K562 (cell line): ENCODE data around the gene ATP1A3. TPM values are rescaled to one million over a fixed set of nuclear protein-coding genes. Genes with fewer than 3 reads are reported as not detected.

ENCODE experiments used
- AFF4 ChIP-seq: sonication (generic); formaldehyde crosslinking; IDR thresholded peaks from 2 replicates; pipeline ENCODE4 v1.8.0; 2023; ENCODE audit warnings: mild to moderate bottlenecking, missing genetic modification reagents
- FOXK1 ChIP-seq: sonication (generic); formaldehyde crosslinking; IDR thresholded peaks from 2 replicates; pipeline ENCODE4 v1.8.0; 2022; ENCODE audit warnings: missing genetic modification reagents, mild to moderate bottlenecking, borderline replicate concordance
- KDM1A ChIP-seq, 2 experiments: fragments of 450-650 bp; IDR thresholded peaks; 2 replicates each; pipeline ENCODE4 v1.6.1; 2016; ENCODE audit warnings: mild to moderate bottlenecking in 2 of 2
- RCOR1 ChIP-seq, 2 experiments: IDR thresholded peaks; 2 replicates each; pipeline ENCODE4 v1.6.1; 2012; ENCODE audit warnings: low read depth in 2 of 2, low read length in 2 of 2, borderline replicate concordance in 1 of 2, improper control_type of control experiment in 1 of 2
- RREB1 ChIP-seq: fragments of 250-450 bp; sonication (Bioruptor Pico); IDR thresholded peaks from 2 replicates; pipeline ENCODE4 v1.4.0; 2020
- THRAP3 ChIP-seq: fragments of 450-650 bp; IDR thresholded peaks from 2 replicates; pipeline ENCODE4 v1.6.1; 2016; ENCODE audit warnings: mild to moderate bottlenecking, inconsistent platforms, borderline replicate concordance
- USF1 ChIP-seq: sonication (generic); formaldehyde crosslinking; IDR thresholded peaks from 2 replicates; pipeline ENCODE4 v1.9.0; 2022; ENCODE audit warnings: mild to moderate bottlenecking, missing genetic modification reagents
- ZNF23 ChIP-seq: fragments of 250-450 bp; sonication (Bioruptor Pico); IDR thresholded peaks from 2 replicates; pipeline ENCODE4 v1.4.0; 2020; ENCODE audit warnings: mild to moderate bottlenecking
- ZNF398 ChIP-seq: fragments of 250-450 bp; sonication (Bioruptor Pico); IDR thresholded peaks from 2 replicates; pipeline ENCODE4 v1.8.0; 2021; ENCODE audit warnings: moderate library complexity, mild to moderate bottlenecking, inconsistent platforms
- polyA plus RNA-seq, 8 experiments: library from polyadenylated mRNA; depleted of rRNA in 4 of 8; stranded (reverse) in 5 of 8; unstranded in 3 of 8; fragments of >200 nt; fragmentation: Nextera tagmentation in 2 of 8; fragmentation: Illumina TruSeq in 1 of 8; extraction: Ambion mirVana in 2 of 8; extraction: Trizol in 1 of 8; gene quantifications; 2 replicates each; pipeline versions ENCODE4 v1.2.1 to v1.2.3, GENCODE V29; 2011 to 2014; ENCODE audit warnings: inconsistent platforms in 1 of 8, missing spikeins in 1 of 8
- total RNA-seq, 7 experiments: library from RNA; depleted of rRNA in 6 of 7; stranded (reverse); fragments of >200 nt in 6 of 7; fragmentation: Illumina TruSeq in 2 of 7; extraction: Trizol in 2 of 7; gene quantifications; 2 replicates each; pipeline versions ENCODE4 v1.2.1 to v1.2.3, GENCODE V29; 2011 to 2021; ENCODE audit warnings: low replicate concordance in 1 of 7
- TF ChIP-seq, protein P1 (sequence below): sonication (generic); formaldehyde crosslinking; IDR thresholded peaks from 2 replicates; pipeline ENCODE4 v1.8.0; 2022; ENCODE audit warnings: mild to moderate bottlenecking, missing genetic modification reagents, borderline replicate concordance
- TF ChIP-seq, protein P2 (sequence below): sonication (generic); formaldehyde crosslinking; IDR thresholded peaks from 2 replicates; pipeline ENCODE4 v1.8.0; 2022; ENCODE audit warnings: mild to moderate bottlenecking, missing genetic modification reagents

ATP1A3 gene
- total and polyA plus RNA-seq, 9 of the 15 experiments (the other 6 are each of a cell fraction or from before 2014, with no cell fraction given) = 0.03 to 1.0 (median 0.17) TPM; not detected in 3

DNA sequence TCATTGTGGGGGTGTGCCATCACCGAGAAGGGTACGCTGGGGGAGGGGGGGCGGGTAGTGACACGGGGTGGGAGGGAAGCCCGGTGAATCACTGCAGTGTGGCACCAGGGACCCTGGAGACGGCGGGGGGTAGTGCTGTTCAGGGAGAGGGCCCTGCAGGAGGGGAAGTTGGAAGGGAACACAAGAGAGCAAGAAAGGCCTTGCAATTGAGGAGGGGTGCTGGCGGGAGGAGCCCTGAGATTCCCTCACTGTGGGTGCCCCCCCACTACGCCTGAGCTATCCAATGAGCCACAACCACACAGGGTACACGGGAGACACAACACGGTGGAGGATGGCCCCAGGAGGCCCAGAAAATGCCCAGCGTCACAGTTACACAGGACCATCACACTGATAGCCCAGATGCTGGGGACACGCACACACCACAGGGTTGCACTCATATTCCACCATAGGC, 516 bp upstream of the ATP1A3 start (continued):
- TF ChIP-seq AFF4 (CRISPR knock-in tag) = no peak
- TF ChIP-seq KDM1A (IDR thresholded peaks at IDR 0.05) = no peak
- TF ChIP-seq ZNF23 (CRISPR knock-in tag) = no peak
- TF ChIP-seq, protein P1, sequence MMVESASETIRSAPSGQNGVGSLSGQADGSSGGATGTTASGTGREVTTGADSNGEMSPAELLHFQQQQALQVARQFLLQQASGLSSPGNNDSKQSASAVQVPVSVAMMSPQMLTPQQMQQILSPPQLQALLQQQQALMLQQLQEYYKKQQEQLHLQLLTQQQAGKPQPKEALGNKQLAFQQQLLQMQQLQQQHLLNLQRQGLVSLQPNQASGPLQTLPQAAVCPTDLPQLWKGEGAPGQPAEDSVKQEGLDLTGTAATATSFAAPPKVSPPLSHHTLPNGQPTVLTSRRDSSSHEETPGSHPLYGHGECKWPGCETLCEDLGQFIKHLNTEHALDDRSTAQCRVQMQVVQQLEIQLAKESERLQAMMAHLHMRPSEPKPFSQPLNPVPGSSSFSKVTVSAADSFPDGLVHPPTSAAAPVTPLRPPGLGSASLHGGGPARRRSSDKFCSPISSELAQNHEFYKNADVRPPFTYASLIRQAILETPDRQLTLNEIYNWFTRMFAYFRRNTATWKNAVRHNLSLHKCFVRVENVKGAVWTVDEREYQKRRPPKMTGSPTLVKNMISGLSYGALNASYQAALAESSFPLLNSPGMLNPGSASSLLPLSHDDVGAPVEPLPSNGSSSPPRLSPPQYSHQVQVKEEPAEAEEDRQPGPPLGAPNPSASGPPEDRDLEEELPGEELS (CRISPR knock-in tag) = no peak
- TF ChIP-seq RREB1 (CRISPR knock-in tag) = no peak
- no peak for TF ChIP-seq ZNF398 (CRISPR knock-in tag)
- TF ChIP-seq, protein P2, sequence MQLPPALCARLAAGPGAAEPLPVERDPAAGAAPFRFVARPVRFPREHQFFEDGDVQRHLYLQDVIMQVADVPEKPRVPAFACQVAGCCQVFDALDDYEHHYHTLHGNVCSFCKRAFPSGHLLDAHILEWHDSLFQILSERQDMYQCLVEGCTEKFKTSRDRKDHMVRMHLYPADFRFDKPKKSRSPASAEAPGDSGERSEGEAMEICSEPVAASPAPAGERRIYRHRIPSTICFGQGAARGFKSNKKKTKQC (CRISPR knock-in tag) = no peak
- no peak for TF ChIP-seq RCOR1 (IDR thresholded peaks at IDR 0.05; ENCODE audit: borderline replicate concordance in 1 of 2, low read depth in 2 of 2, low read length in 2 of 2)
- no peak for TF ChIP-seq FOXK1 (CRISPR knock-in tag)
- no peak for TF ChIP-seq USF1 (CRISPR knock-in tag)
- TF ChIP-seq THRAP3 = no peak
